ENCODE results near the gene ECD.

ECD gene

GRCh38 chr10:73134727-73135126 is 33.1 kb downstream of the ECD start:
- Histone ChIP-seq H3K4me1 (ENCODE audit: insufficient read depth, insufficient read length) (no peaks in the 10 kb centered on the region), H3K9me3 (ENCODE audit: insufficient read depth, low read length) (no peaks in the 10 kb centered on the region), H3K27me3 (ENCODE audit: insufficient read depth, insufficient read length) (no peaks in the 10 kb centered on the region), H3K4me3 (ENCODE audit: insufficient read length, low read depth) (no peak overlapping the region), H3K36me3 (ENCODE audit: insufficient read depth, insufficient read length, low read length) (peaks cover 62% of the 10 kb centered on the region), H3K9ac (ENCODE audit: insufficient read length, low read depth) (no peak overlapping the region)
- no peak for TF ChIP-seq ZNF274 (IDR thresholded peaks at IDR 0.05; ENCODE audit: low read depth, low read length)
- no peak for TF ChIP-seq SUZ12 (IDR thresholded peaks at IDR 0.05; ENCODE audit: extremely low read depth, insufficient read depth, insufficient read length)
- TF ChIP-seq YY1 (IDR thresholded peaks at IDR 0.05; ENCODE audit: insufficient read depth, insufficient read length) = no peak
- DNase-seq (ENCODE audit: low read depth, low spot score) = no peak

- DNase-seq (ENCODE audit: low read depth, low spot score) = no peak
- Histone ChIP-seq H3K9me3 (ENCODE audit: insufficient read depth, low read length) (no peaks in the 10 kb centered on the region), H3K4me1 (ENCODE audit: insufficient read depth, insufficient read length) (no peaks in the 10 kb centered on the region), H3K27me3 (ENCODE audit: insufficient read depth, insufficient read length) (no peaks in the 10 kb centered on the region), H3K4me3 (ENCODE audit: insufficient read length, low read depth) (no peak overlapping the region), H3K36me3 (ENCODE audit: insufficient read depth, insufficient read length, low read length) (peaks cover 60% of the 10 kb centered on the region), H3K9ac (ENCODE audit: insufficient read length, low read depth) (no peak overlapping the region)
- TF ChIP-seq ZNF274 (IDR thresholded peaks at IDR 0.05; ENCODE audit: low read depth, low read length) = no peak
- no peak for TF ChIP-seq YY1 (IDR thresholded peaks at IDR 0.05; ENCODE audit: insufficient read depth, insufficient read length)
- TF ChIP-seq SUZ12 (IDR thresholded peaks at IDR 0.05; ENCODE audit: extremely low read depth, insufficient read depth, insufficient read length) = no peak
Measured at GRCh38 chr10:73131913-73132686, 35.7 kb downstream of the ECD start.

- TF ChIP-seq ZNF274 (IDR thresholded peaks at IDR 0.05; ENCODE audit: low read depth, low read length) (no peak), SUZ12 (IDR thresholded peaks at IDR 0.05; ENCODE audit: extremely low read depth, insufficient read depth, insufficient read length) (no peak), YY1 (IDR thresholded peaks at IDR 0.05; ENCODE audit: insufficient read depth, insufficient read length) (no peak)
- Histone ChIP-seq H3K27me3 (ENCODE audit: insufficient read depth, insufficient read length) (no peaks in the 10 kb centered on the region), H3K4me1 (ENCODE audit: insufficient read depth, insufficient read length) (no peaks in the 10 kb centered on the region), H3K36me3 (ENCODE audit: insufficient read depth, insufficient read length, low read length) (peaks cover 53% of the 10 kb centered on the region), H3K9me3 (ENCODE audit: insufficient read depth, low read length) (no peaks in the 10 kb centered on the region), H3K9ac (ENCODE audit: insufficient read length, low read depth) (no peak overlapping the region), H3K4me3 (ENCODE audit: insufficient read length, low read depth) (no peak overlapping the region)
- DNase-seq (ENCODE audit: low read depth, low spot score) = no peak
Measured at GRCh38 chr10:73131301-73131700, 36.5 kb downstream of the ECD start.

GRCh38 chr10:73126343-73126742 is 41.5 kb downstream of the ECD start:
- Histone ChIP-seq H3K4me1 (ENCODE audit: insufficient read depth, insufficient read length) (no peaks in the 10 kb centered on the region), H3K4me3 (ENCODE audit: insufficient read length, low read depth) (no peak overlapping the region), H3K9me3 (ENCODE audit: insufficient read depth, low read length) (no peaks in the 10 kb centered on the region), H3K9ac (ENCODE audit: insufficient read length, low read depth) (no peak overlapping the region), H3K36me3 (ENCODE audit: insufficient read depth, insufficient read length, low read length) (peaks cover 36% of the 10 kb centered on the region), H3K27me3 (ENCODE audit: insufficient read depth, insufficient read length) (no peaks in the 10 kb centered on the region)
- TF ChIP-seq SUZ12 (IDR thresholded peaks at IDR 0.05; ENCODE audit: extremely low read depth, insufficient read depth, insufficient read length) (no peak), YY1 (IDR thresholded peaks at IDR 0.05; ENCODE audit: insufficient read depth, insufficient read length) (no peak), ZNF274 (IDR thresholded peaks at IDR 0.05; ENCODE audit: low read depth, low read length) (no peak)
- DNase-seq (ENCODE audit: low read depth, low spot score) = no peak

GRCh38 chr10:73119952-73120351 is 47.9 kb downstream of the ECD start:
- Histone ChIP-seq H3K27me3 (ENCODE audit: insufficient read depth, insufficient read length) (no peaks in the 10 kb centered on the region), H3K9ac (ENCODE audit: insufficient read length, low read depth) (no peak overlapping the region), H3K9me3 (ENCODE audit: insufficient read depth, low read length) (no peaks in the 10 kb centered on the region), H3K4me1 (ENCODE audit: insufficient read depth, insufficient read length) (no peaks in the 10 kb centered on the region), H3K36me3 (ENCODE audit: insufficient read depth, insufficient read length, low read length) (peaks cover 10% of the 10 kb centered on the region), H3K4me3 (ENCODE audit: insufficient read length, low read depth) (no peak overlapping the region)
- DNase-seq (ENCODE audit: low read depth, low spot score) = no peak
- TF ChIP-seq YY1 (IDR thresholded peaks at IDR 0.05; ENCODE audit: insufficient read depth, insufficient read length) (no peak), SUZ12 (IDR thresholded peaks at IDR 0.05; ENCODE audit: extremely low read depth, insufficient read depth, insufficient read length) (no peak), ZNF274 (IDR thresholded peaks at IDR 0.05; ENCODE audit: low read depth, low read length) (no peak)

- H3K4me3 ChIP-seq (ENCODE audit: insufficient read length, low read depth) = no peak overlapping the region
- DNase-seq (ENCODE audit: low read depth, low spot score) = no peak
- no peaks in the 10 kb centered on the region for H3K27me3 ChIP-seq (ENCODE audit: insufficient read depth, insufficient read length)
- H3K4me1 ChIP-seq (ENCODE audit: insufficient read depth, insufficient read length) = no peaks in the 10 kb centered on the region
- no peaks in the 10 kb centered on the region for H3K9me3 ChIP-seq (ENCODE audit: insufficient read depth, low read length)
- H3K36me3 ChIP-seq (ENCODE audit: insufficient read depth, insufficient read length, low read length) = peaks cover 5% of the 10 kb centered on the region
- TF ChIP-seq ZNF274 (IDR thresholded peaks at IDR 0.05; ENCODE audit: low read depth, low read length) = no peak
- no peak for TF ChIP-seq SUZ12 (IDR thresholded peaks at IDR 0.05; ENCODE audit: extremely low read depth, insufficient read depth, insufficient read length)
- no peak for TF ChIP-seq YY1 (IDR thresholded peaks at IDR 0.05; ENCODE audit: insufficient read depth, insufficient read length)
- no peak overlapping the region for H3K9ac ChIP-seq (ENCODE audit: insufficient read length, low read depth)
Measured at GRCh38 chr10:73119457-73119856, 48.4 kb downstream of the ECD start.

- Histone ChIP-seq H3K4me3 (ENCODE audit: insufficient read length, low read depth) (no peak overlapping the region), H3K36me3 (ENCODE audit: insufficient read depth, insufficient read length, low read length) (no peaks in the 10 kb centered on the region), H3K27me3 (ENCODE audit: insufficient read depth, insufficient read length) (no peaks in the 10 kb centered on the region), H3K9ac (ENCODE audit: insufficient read length, low read depth) (no peak overlapping the region), H3K4me1 (ENCODE audit: insufficient read depth, insufficient read length) (no peaks in the 10 kb centered on the region), H3K9me3 (ENCODE audit: insufficient read depth, low read length) (no peaks in the 10 kb centered on the region)
- no peak for DNase-seq (ENCODE audit: low read depth, low spot score)
- no peak for TF ChIP-seq SUZ12 (IDR thresholded peaks at IDR 0.05; ENCODE audit: extremely low read depth, insufficient read depth, insufficient read length)
Measured at GRCh38 chr10:73117976-73118743, 49.6 kb downstream of the ECD start.

Measured in NT2/D1 (cell line).